SU-DHL-6 (cell line): ENCODE measurements around the gene SLCO4A1.

Experiments used
- H2AFZ ChIP-seq: fragments of 200-600 bp; sonication (generic); 2 replicates; pipeline ENCODE4 v1.6.1; 2014; ENCODE audit warnings: low read depth, mild to moderate bottlenecking, moderate library complexity, mixed read lengths, antibody characterized with exemption, low read length; ENCODE audit not compliant: severe bottlenecking
- H3F3A ChIP-seq: fragments of 200-600 bp; shearing (Covaris generic); 2 replicates; pipeline ENCODE4 v1.6.0; 2016; ENCODE audit warnings: antibody characterized with exemption, mild to moderate bottlenecking; ENCODE audit not compliant: insufficient read depth
- H3K27ac ChIP-seq: fragments of 200-600 bp; sonication (generic); 2 replicates; pipeline ENCODE4 v1.5.1; 2016; ENCODE audit warnings: low read depth, mild to moderate bottlenecking, low read length, moderate library complexity, mixed read lengths
- H3K27me3 ChIP-seq: fragments of 200-600 bp; sonication (generic), shearing (Covaris generic); 2 replicates; pipeline ENCODE4 v1.6.0; 2014; ENCODE audit warnings: mild to moderate bottlenecking, low read length
- H3K36me3 ChIP-seq: fragments of 200-600 bp; sonication (generic); 2 replicates; pipeline ENCODE4 v1.6.1; 2014; ENCODE audit warnings: mild to moderate bottlenecking, low read length, mixed read lengths
- H3K4me2 ChIP-seq: fragments of 300-600, 200-600 bp; shearing (Covaris generic), sonication (generic); 2 replicates; pipeline ENCODE4 v1.6.0; 2014; ENCODE audit warnings: low read length, low read depth, mild to moderate bottlenecking; ENCODE audit not compliant: poor library complexity, severe bottlenecking
- H3K4me3 ChIP-seq: fragments of 200-600 bp; sonication (generic); 2 replicates; pipeline ENCODE4 v1.5.1; 2014; ENCODE audit warnings: antibody characterized with exemption, low read length, mild to moderate bottlenecking, mixed read lengths; ENCODE audit not compliant: insufficient read depth, poor library complexity, severe bottlenecking
- H3K79me2 ChIP-seq: fragments of 200-600 bp; sonication (generic); 2 replicates; pipeline ENCODE4 v1.6.1; 2014; ENCODE audit warnings: mild to moderate bottlenecking, low read length, moderate library complexity; ENCODE audit not compliant: insufficient read depth
- H3K9ac ChIP-seq: fragments of 200-600 bp; sonication (generic); 2 replicates; pipeline ENCODE4 v1.7.0; 2014; ENCODE audit warnings: mild to moderate bottlenecking, low read length
- H3K9me2 ChIP-seq: fragments of 200-600 bp; sonication (generic); replicated peaks from 2 replicates; pipeline ENCODE4 v1.6.1; 2014; ENCODE audit warnings: low read length; ENCODE audit not compliant: insufficient read depth
- H3K9me3 ChIP-seq: fragments of 200-600 bp; sonication (generic); 2 replicates; pipeline ENCODE4 v1.6.1; 2014; ENCODE audit warnings: low read length, mixed read lengths; ENCODE audit not compliant: insufficient read depth
- H4K20me1 ChIP-seq: fragments of 200-600 bp; sonication (generic); 2 replicates; pipeline ENCODE4 v1.6.1; 2014; ENCODE audit warnings: low read depth, mild to moderate bottlenecking, antibody characterized with exemption, low read length, moderate library complexity, mixed read lengths
- EZH2phosphoT487 ChIP-seq: fragments of 200-600 bp; sonication (generic), shearing (Covaris generic); conservative IDR thresholded peaks from 2 replicates; pipeline ENCODE4 v1.6.1; 2018; ENCODE audit warnings: mild to moderate bottlenecking, antibody characterized with exemption, low read length, moderate library complexity, mixed read lengths
- TF ChIP-seq, protein P1 (sequence below): fragments of 200-600 bp; sonication (generic); IDR thresholded peaks from one replicate; pipeline ENCODE4 v1.5.1; 2017; ENCODE audit warnings: antibody characterized with exemption, mild to moderate bottlenecking, low read length, moderate library complexity; ENCODE audit not compliant: insufficient read depth, poor library complexity, severe bottlenecking

The SLCO4A1 gene

DNA sequence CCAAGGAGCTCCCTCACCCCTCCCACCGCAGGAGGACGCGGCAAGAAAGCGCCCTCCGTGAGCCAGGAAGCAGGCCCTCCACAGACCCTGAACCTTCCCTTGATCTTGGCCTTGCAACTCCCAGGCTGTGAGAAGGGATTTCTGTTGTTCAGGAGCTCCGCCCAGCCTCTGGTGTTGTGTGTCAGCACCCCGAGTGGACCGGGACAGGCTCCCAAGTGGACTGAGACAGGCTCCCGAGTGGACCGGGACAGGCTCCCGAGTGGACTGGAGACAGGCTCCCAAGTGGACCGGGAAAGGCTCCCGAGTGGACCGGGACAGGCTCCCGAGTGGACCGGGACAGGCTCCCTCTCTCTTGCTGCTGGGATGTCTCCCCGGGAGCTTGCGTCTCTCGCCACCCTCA is 57.0 kb downstream of the SLCO4A1 start:
- Histone ChIP-seq H3K79me2 (no peaks in the 10 kb centered on the region), H3K9me3 (no peaks in the 10 kb centered on the region), H3K27ac (no peak overlapping the region), H3K9me2 (no peaks in the 10 kb centered on the region), H3K27me3 (no peaks in the 10 kb centered on the region), H3K9ac (no peak overlapping the region), H3K36me3 (no peaks in the 10 kb centered on the region), H3K4me2 (no peak overlapping the region), H2AFZ (no peak overlapping the region), H4K20me1 (no peaks in the 10 kb centered on the region), H3K4me3 (no peak overlapping the region), H3F3A (no peaks in the 10 kb centered on the region)
- no peak for TF ChIP-seq EZH2phosphoT487
- TF ChIP-seq, protein P1, sequence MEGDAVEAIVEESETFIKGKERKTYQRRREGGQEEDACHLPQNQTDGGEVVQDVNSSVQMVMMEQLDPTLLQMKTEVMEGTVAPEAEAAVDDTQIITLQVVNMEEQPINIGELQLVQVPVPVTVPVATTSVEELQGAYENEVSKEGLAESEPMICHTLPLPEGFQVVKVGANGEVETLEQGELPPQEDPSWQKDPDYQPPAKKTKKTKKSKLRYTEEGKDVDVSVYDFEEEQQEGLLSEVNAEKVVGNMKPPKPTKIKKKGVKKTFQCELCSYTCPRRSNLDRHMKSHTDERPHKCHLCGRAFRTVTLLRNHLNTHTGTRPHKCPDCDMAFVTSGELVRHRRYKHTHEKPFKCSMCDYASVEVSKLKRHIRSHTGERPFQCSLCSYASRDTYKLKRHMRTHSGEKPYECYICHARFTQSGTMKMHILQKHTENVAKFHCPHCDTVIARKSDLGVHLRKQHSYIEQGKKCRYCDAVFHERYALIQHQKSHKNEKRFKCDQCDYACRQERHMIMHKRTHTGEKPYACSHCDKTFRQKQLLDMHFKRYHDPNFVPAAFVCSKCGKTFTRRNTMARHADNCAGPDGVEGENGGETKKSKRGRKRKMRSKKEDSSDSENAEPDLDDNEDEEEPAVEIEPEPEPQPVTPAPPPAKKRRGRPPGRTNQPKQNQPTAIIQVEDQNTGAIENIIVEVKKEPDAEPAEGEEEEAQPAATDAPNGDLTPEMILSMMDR, result no peak

DNA sequence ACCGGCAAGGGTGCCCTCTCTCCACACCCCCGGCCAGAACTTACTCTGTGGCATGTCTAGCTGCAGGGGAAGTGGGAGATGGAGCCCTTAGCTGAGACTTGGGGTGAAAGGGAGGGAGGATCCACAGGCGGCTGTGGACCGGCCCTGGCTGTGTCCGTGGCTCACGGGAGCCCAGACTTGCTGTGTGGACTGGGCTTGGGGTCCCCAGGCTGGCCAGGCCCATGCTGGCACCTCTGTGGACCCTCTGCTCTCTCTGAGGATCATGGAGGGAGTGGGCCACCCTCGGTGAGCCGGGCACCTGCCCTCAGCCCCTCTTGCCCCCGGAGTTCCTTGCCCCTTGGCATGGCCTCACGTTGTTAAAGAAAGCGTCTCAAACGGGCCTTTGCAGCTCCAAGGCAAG is 57.4 kb downstream of the SLCO4A1 start:
- Histone ChIP-seq H3K79me2 (no peaks in the 10 kb centered on the region), H3K4me3 (no peak overlapping the region), H3K27ac (no peak overlapping the region), H2AFZ (no peak overlapping the region), H3F3A (no peaks in the 10 kb centered on the region), H3K9me3 (no peaks in the 10 kb centered on the region), H3K4me2 (no peak overlapping the region), H3K9me2 (no peaks in the 10 kb centered on the region), H4K20me1 (no peaks in the 10 kb centered on the region), H3K27me3 (no peaks in the 10 kb centered on the region), H3K36me3 (no peaks in the 10 kb centered on the region), H3K9ac (no peak overlapping the region)
- TF ChIP-seq, protein P1, result no peak
- no peak for TF ChIP-seq EZH2phosphoT487

DNA sequence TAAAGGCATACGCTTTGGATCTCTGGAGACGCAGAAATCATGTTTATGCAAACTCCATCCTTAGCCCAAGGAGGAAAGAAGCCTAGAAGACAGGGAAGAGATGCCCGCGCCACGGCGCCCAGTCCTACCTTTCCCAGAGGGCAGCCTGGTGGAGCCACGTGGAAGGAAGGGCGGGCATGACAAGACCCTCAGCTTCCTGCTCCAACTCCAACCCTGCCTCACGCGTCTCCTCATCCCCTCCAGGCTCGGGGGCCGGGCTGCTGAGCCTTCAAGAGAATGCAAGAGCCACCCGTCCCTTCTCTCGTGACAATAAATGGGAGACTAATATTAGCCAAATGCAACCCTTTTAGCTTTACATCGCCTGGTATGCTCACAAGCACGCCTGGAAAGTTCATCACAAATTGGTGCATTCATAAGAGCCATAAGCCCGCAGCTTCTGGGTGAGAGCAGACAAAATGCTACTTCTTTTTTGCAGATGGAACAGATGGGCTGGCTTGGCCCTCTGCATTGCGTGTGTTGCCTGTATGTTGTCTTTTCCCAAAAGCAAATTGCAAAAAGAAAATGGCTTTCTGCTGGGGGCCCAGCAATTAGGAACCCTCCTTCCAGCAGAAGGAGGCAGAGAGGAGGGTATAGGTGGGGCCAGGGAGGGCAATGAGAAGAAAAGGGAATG is 58.1 kb downstream of the SLCO4A1 start:
- Histone ChIP-seq H3K4me3 (no peak overlapping the region), H3K9me3 (no peaks in the 10 kb centered on the region), H2AFZ (no peak overlapping the region), H3K27me3 (no peaks in the 10 kb centered on the region), H3K9ac (no peak overlapping the region), H3K9me2 (no peaks in the 10 kb centered on the region), H3F3A (no peaks in the 10 kb centered on the region), H4K20me1 (no peaks in the 10 kb centered on the region), H3K79me2 (no peaks in the 10 kb centered on the region), H3K4me2 (no peak overlapping the region), H3K36me3 (no peaks in the 10 kb centered on the region), H3K27ac (no peak overlapping the region)
- TF ChIP-seq, protein P1, result no peak
